GM18499 (cell line): ENCODE measurements around the gene UBE3B.

Source experiments
- ATAC-seq: cut with Tn5 transposase; IDR thresholded peaks from one replicate; pipeline ENCODE4 v1.9.1; 2021; ENCODE audit warnings: moderate number of reproducible peaks; ENCODE audit not compliant: insufficient read depth, unreplicated experiment

The UBE3B gene

DNA sequence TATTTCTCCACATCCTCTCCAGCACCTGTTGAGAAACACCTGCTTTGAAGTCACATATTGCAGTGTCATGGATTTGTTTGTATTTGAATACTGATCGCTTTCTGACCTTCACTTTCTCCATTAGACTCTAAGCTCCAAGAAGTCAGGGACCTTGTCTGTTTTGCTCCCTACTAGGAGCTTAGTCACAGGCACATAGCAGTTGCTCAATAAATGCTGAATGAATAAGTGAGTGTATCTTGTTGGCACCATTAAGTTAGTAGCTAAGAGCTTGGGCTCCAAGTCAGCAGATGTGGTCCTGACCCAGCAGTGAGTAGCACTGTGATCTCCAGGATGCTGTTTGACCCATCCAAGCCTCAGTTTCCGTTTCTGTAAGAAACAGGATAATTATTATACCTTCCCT, 106.3 kb downstream of the UBE3B start:
- no peak for ATAC-seq
